Mucosa of rectum (tissue), 2 donors: Measurements from ENCODE around the gene SLC7A10.

Experiments
- H3K27ac ChIP-seq, 2 donors: one replicate each; pipeline ENCODE4 v1.7.0; 2013; ENCODE audit warnings: inconsistent platforms in 2 of 2, low read depth in 2 of 2, low read length in 2 of 2
- H3K27me3 ChIP-seq, 2 donors: one replicate each; pipeline ENCODE4 v1.7.0; 2013; ENCODE audit warnings: low read length in 2 of 2; ENCODE audit not compliant: control insufficient read depth in 2 of 2, insufficient read depth in 2 of 2
- H3K36me3 ChIP-seq, 2 donors: one replicate each; pipeline ENCODE4 v1.7.0; 2013; ENCODE audit warnings: low read length in 2 of 2; ENCODE audit not compliant: control insufficient read depth in 2 of 2, insufficient read depth in 2 of 2
- H3K4me1 ChIP-seq, 2 donors: one replicate each; pipeline ENCODE4 v1.7.0; 2013; ENCODE audit warnings: low read length in 2 of 2, mild to moderate bottlenecking in 1 of 2; ENCODE audit not compliant: control insufficient read depth in 2 of 2, insufficient read depth in 2 of 2
- H3K4me3 ChIP-seq, 2 donors: one replicate each; pipeline ENCODE4 v1.7.0; 2013; ENCODE audit warnings: low read length in 2 of 2
- H3K9ac ChIP-seq, 2 donors: one replicate each; pipeline ENCODE4 v1.7.0; 2013; ENCODE audit warnings: low read length in 2 of 2, low read depth in 1 of 2, mild to moderate bottlenecking in 1 of 2
- H3K9me3 ChIP-seq, 2 donors: one replicate each; pipeline ENCODE4 v1.7.0; 2013; ENCODE audit warnings: low read length in 2 of 2; ENCODE audit not compliant: control insufficient read depth in 2 of 2
- donor health status: healthy.
- donor health status: Normal muscosa, but diverticular disease.

The SLC7A10 gene

GRCh38 chr19:33208904-33209849, 16.5 kb downstream of the SLC7A10 start:
- H3K4me1 ChIP-seq: no peaks in the 10 kb centered on the region
- no peak overlapping the region for H3K9ac ChIP-seq
- no peaks in the 10 kb centered on the region for H3K27me3 ChIP-seq
- no peak overlapping the region for H3K4me3 ChIP-seq
- no peak overlapping the region for H3K27ac ChIP-seq
- H3K9me3 ChIP-seq: no peaks in the 10 kb centered on the region
- no peaks in the 10 kb centered on the region for H3K36me3 ChIP-seq

GRCh38 chr19:33208371-33208895, 17.2 kb downstream of the SLC7A10 start:
- Histone ChIP-seq H3K36me3 (peaks cover 0 to under 1% of the 10 kb centered on the region in 2 donors), H3K9me3 (no peaks in the 10 kb centered on the region), H3K4me1 (no peaks in the 10 kb centered on the region), H3K27me3 (no peaks in the 10 kb centered on the region), H3K9ac (no peak overlapping the region), H3K27ac (no peak overlapping the region), H3K4me3 (no peak overlapping the region)

- Histone ChIP-seq H3K27ac (no peak overlapping the region), H3K4me3 (no peak overlapping the region), H3K36me3 (peaks cover 0 to 4% of the 10 kb centered on the region in 2 donors), H3K9ac (no peak overlapping the region), H3K9me3 (no peaks in the 10 kb centered on the region), H3K4me1 (no peaks in the 10 kb centered on the region), H3K27me3 (no peaks in the 10 kb centered on the region)
Measured at GRCh38 chr19:33207903-33208302, 17.7 kb downstream of the SLC7A10 start.

DNA sequence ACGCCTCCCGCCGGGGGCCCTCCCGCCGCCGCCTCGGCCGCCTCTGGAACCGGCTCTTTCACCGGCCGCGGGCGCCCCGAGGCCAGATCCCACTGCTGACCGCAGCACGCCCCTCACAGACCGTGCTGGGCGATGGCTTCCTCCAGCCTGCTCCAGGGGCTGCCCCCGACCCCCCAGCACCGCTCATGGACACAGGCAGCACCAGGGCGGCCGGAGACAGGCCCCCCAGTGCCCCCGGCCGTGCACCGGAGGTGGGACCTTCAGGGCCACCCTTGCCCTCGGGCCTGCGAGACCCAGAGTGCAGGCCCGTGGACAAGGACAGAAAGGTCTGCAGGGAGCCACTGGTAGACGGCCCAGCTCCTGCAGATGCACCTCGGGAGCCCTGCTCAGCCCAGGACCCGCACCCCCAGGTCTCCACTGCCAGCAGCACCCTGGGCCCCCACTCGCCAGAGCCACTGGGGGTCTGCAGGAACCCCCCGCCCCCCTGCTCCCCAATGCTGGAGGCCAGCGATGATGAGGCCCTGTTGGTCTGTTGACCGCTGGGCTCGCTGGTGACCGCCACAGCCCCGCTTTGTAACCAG, 18.5 kb downstream of the SLC7A10 start:
- no peak overlapping the region for H3K27ac ChIP-seq
- H3K9me3 ChIP-seq: no peaks in the 10 kb centered on the region
- H3K36me3 ChIP-seq: peaks cover 0 to 6% of the 10 kb centered on the region in 2 donors

DNA sequence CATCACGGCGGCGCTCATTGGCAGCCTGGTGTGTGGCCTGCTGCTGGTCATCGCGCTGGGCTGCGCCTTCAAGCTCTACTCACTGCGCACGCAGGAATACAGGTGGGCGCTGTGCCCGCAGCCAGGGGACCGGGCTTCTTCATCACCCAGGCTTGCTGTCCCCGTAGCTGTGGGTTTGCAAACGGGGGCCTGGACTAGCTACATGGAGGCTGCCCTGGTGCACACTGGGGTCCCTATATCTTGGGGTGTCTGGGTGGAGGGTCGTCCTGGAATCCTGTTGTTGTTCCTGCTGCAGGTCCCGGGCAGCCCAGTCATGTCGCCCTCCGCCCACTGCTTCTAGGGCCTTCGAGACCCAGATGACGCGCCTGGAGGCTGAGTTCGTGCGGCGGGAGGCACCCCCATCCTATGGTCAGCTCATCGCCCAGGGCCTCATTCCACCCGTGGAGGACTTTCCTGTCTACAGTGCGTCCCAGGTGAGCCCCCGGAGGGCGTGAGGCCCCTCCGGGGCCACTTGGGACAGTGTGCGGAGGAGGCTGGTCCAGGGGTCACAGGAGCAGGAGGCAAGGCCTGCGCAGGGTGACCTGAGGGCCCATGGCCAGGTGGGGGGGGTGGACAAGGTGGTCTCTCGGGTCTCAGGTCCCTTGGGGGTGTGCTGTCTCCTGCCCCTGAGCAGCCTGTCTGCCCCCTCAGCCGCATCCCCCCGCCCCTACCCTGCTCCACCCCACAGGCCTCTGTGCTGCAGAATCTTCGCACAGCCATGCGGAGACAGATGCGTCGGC, 19.2 kb downstream of the SLC7A10 start:
- H3K27me3 ChIP-seq: no peaks in the 10 kb centered on the region
- H3K27ac ChIP-seq: no peak overlapping the region
- no peaks in the 10 kb centered on the region for H3K9me3 ChIP-seq
- no peak overlapping the region for H3K4me3 ChIP-seq
- no peaks in the 10 kb centered on the region for H3K4me1 ChIP-seq
- H3K9ac ChIP-seq: no peak overlapping the region
- H3K36me3 ChIP-seq: peaks cover 0 to 6% of the 10 kb centered on the region in 2 donors

More for the DNA sequence above, 18.5 kb downstream of the SLC7A10 start:
- H3K4me1 ChIP-seq: no peaks in the 10 kb centered on the region
- H3K9ac ChIP-seq: no peak overlapping the region
- H3K4me3 ChIP-seq: no peak overlapping the region
- H3K27me3 ChIP-seq: no peaks in the 10 kb centered on the region

- Histone ChIP-seq H3K9me3 (no peaks in the 10 kb centered on the region), H3K4me1 (no peaks in the 10 kb centered on the region), H3K27me3 (no peaks in the 10 kb centered on the region), H3K27ac (no peak overlapping the region), H3K9ac (no peak overlapping the region), H3K36me3 (peaks cover 0 to 6% of the 10 kb centered on the region in 2 donors), H3K4me3 (no peak overlapping the region)
Measured at GRCh38 chr19:33205531-33206260, 20.0 kb downstream of the SLC7A10 start.

DNA sequence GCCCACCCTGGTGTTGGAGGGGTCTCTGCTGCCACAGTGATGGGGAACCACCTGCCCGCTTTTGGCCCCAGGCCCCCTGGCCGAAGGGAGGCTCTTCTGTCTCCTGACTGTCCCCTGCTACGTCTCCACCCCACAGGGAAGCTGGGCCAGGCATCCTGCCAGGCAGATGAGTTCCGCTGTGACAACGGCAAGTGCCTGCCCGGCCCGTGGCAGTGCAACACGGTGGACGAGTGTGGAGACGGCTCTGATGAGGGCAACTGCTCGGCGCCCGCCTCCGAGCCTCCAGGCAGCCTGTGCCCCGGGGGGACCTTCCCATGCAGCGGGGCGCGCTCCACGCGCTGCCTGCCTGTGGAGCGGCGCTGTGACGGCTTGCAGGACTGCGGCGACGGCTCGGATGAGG, 20.5 kb downstream of the SLC7A10 start:
- Histone ChIP-seq H3K9ac (no peak overlapping the region), H3K36me3 (peaks cover 0 to 6% of the 10 kb centered on the region in 2 donors)

DNA sequence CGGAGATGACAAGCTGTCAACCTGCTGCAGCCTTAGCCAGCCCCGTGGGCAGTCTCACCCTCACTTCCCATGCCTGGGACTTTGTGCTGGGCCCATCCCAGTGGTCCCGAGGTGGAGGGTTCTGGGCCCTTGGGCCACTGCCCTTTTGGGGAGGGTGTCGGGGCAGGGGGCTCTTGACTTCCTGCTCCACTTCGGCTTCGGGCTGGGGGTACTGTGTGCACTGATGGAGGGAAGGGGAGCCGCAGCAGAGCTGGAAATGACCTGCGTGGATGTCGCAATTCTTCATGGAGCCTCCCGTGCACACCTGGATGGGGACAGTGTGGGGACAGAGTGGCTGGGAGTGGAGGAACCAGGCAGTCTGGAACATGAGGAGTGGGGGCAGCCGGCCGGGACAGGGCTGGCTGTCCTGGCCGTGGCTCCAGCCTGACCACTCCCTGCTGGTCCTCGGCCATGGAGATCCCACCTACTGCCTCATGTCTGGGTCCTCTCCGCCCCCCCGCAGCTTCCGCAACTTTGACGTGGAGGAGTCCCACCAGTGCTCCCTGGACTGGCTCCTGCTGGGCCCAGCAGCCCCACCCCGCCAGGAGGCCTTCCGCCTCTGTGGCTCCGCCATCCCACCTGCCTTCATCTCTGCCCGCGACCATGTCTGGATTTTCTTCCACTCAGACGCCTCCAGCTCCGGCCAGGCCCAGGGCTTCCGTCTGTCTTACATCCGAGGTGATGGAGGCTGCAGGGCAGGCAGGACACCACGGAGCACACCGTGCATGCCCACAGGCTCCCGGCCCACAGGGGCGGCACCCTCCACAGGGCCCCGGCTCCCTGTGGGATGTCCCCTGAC, 21.3 kb downstream of the SLC7A10 start:
- H3K9ac ChIP-seq: no peak overlapping the region
- H3K4me3 ChIP-seq: no peak overlapping the region
- no peaks in the 10 kb centered on the region for H3K27me3 ChIP-seq
- peaks cover 0 to 6% of the 10 kb centered on the region in 2 donors for H3K36me3 ChIP-seq
- H3K4me1 ChIP-seq: no peaks in the 10 kb centered on the region
- no peaks in the 10 kb centered on the region for H3K9me3 ChIP-seq
- no peak overlapping the region for H3K27ac ChIP-seq

More for the DNA sequence above, 20.5 kb downstream of the SLC7A10 start:
- no peaks in the 10 kb centered on the region for H3K4me1 ChIP-seq
- H3K9me3 ChIP-seq: no peaks in the 10 kb centered on the region
- no peaks in the 10 kb centered on the region for H3K27me3 ChIP-seq
- H3K27ac ChIP-seq: no peak overlapping the region
- H3K4me3 ChIP-seq: no peak overlapping the region

DNA sequence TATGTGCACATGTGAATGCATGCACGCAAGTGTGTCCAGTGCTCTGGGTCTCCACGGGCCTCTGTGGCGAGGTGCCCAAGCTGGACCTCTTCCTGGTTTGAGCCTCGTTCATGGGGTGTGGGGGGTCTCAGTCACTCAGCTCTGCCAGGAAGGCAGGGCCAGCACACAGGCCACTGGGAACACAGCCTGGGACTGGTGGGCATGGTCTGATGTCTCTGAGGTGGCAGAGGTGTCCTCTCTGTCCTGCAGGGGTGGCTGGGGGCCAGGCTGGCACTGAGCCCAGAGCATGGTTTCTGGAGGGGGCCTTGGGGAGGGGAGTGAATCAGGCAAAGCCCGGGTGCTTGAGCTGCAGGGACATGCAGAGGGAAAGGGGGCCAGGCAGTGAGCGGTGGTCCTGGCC, 22.1 kb downstream of the SLC7A10 start:
- Histone ChIP-seq H3K36me3 (peaks cover 0 to 6% of the 10 kb centered on the region in 2 donors), H3K4me3 (no peak overlapping the region), H3K9me3 (no peaks in the 10 kb centered on the region), H3K27me3 (no peaks in the 10 kb centered on the region), H3K9ac (no peak overlapping the region), H3K4me1 (no peaks in the 10 kb centered on the region), H3K27ac (no peak overlapping the region)
